ENCODE results near the gene SOX21. TPM values are rescaled to one million over a fixed set of nuclear protein-coding genes. Genes with fewer than 3 reads are reported as not detected.

SOX21 gene
- total RNA-seq, 1 donor from 2014 or later = not detected

- Mint-ChIP-seq H3K27me3 (peaks cover 87% of the 10 kb centered on the region), H3K4me3 (no peak overlapping the region)
- intact Hi-C loops (cut with micrococcal nuclease) = loop anchor here (1.0 to 10.0 kb wide), 7 partner anchors 9 to 1481 kb away; partner anchors contain the start of genes CLDN10 and GPC6
Measured at GRCh38 chr13:94705081-94706030, 7.0 kb downstream of the SOX21 start.

GRCh38 chr13:94704377-94705080, 7.8 kb downstream of the SOX21 start:
- DNase-seq = no peak
- Mint-ChIP-seq H3K4me1 (peaks cover 9% of the 10 kb centered on the region), H3K27me3 (peaks cover 90% of the 10 kb centered on the region), H3K36me3 (ENCODE audit: low read depth) (peaks cover 14% of the 10 kb centered on the region), H3K27ac (no peak overlapping the region), H3K4me3 (no peak overlapping the region), H3K9me3 (peaks cover 16% of the 10 kb centered on the region)
- intact Hi-C loops (cut with micrococcal nuclease) = loop anchor here (1.0 to 10.0 kb wide), 7 partner anchors 10 to 1480 kb away; partner anchors contain the start of genes CLDN10 and GPC6

More at GRCh38 chr13:94705081-94706030, 7.0 kb downstream of the SOX21 start:
- H3K9me3 Mint-ChIP-seq = peaks cover 18% of the 10 kb centered on the region
- no peak overlapping the region for H3K27ac Mint-ChIP-seq
- no peak for DNase-seq
- H3K36me3 Mint-ChIP-seq (ENCODE audit: low read depth) = peaks cover 15% of the 10 kb centered on the region
- H3K4me1 Mint-ChIP-seq = peaks cover 12% of the 10 kb centered on the region

- Mint-ChIP-seq H3K9me3 (peaks cover 13% of the 10 kb centered on the region), H3K27ac (peak overlapping the region; percentile 64), H3K27me3 (peaks cover 86% of the 10 kb centered on the region), H3K4me1 (peaks cover 9% of the 10 kb centered on the region), H3K4me3 (no peak overlapping the region), H3K36me3 (ENCODE audit: low read depth) (peaks cover 14% of the 10 kb centered on the region)
- intact Hi-C loops (cut with micrococcal nuclease) = loop anchor here (2.0 to 10.0 kb wide), 4 partner anchors 43 to 1479 kb away; partner anchors contain the start of genes CLDN10 and GPC6
- no peak for DNase-seq
Measured at GRCh38 chr13:94703721-94704314, 8.5 kb downstream of the SOX21 start.

- intact Hi-C loops (cut with micrococcal nuclease) = loop anchor here (10.0 kb wide), 3 partner anchors 268 to 1478 kb away; partner anchors contain the start of genes CLDN10 and GPC6
- Mint-ChIP-seq H3K9me3 (peaks cover 10% of the 10 kb centered on the region), H3K27me3 (peaks cover 83% of the 10 kb centered on the region), H3K36me3 (ENCODE audit: low read depth) (peaks cover 13% of the 10 kb centered on the region), H3K27ac (peak overlapping the region; percentile 64), H3K4me3 (no peak overlapping the region), H3K4me1 (peaks cover 9% of the 10 kb centered on the region)
- DNase-seq = no peak
Measured at GRCh38 chr13:94703271-94703670, 9.1 kb downstream of the SOX21 start.

GRCh38 chr13:94702181-94703041, 9.9 kb downstream of the SOX21 start:
- peaks cover 78% of the 10 kb centered on the region for H3K27me3 Mint-ChIP-seq
- H3K27ac Mint-ChIP-seq = peak overlapping the region; percentile 35
- intact Hi-C loops (cut with micrococcal nuclease) = loop anchor here (10.0 kb wide), 3 partner anchors 268 to 1478 kb away; partner anchors contain the start of genes CLDN10 and GPC6
- peaks cover 10% of the 10 kb centered on the region for H3K9me3 Mint-ChIP-seq
- peaks cover 10% of the 10 kb centered on the region for H3K36me3 Mint-ChIP-seq (ENCODE audit: low read depth)
- no peak for DNase-seq
- H3K4me1 Mint-ChIP-seq = peaks cover 6% of the 10 kb centered on the region
- H3K4me3 Mint-ChIP-seq = no peak overlapping the region

- Mint-ChIP-seq H3K4me1 (peaks cover 3% of the 10 kb centered on the region), H3K4me3 (no peak overlapping the region), H3K36me3 (ENCODE audit: low read depth) (peaks cover 10% of the 10 kb centered on the region), H3K9me3 (peaks cover 10% of the 10 kb centered on the region), H3K27ac (peak overlapping the region; percentile 35), H3K27me3 (peaks cover 74% of the 10 kb centered on the region)
- intact Hi-C loops (cut with micrococcal nuclease) = loop anchor here (10.0 kb wide), 3 partner anchors 267 to 1477 kb away; partner anchors contain the start of genes CLDN10 and GPC6
- no peak for DNase-seq
Measured at GRCh38 chr13:94701313-94702180, 10.8 kb downstream of the SOX21 start.

GRCh38 chr13:94700536-94700935, 11.8 kb downstream of the SOX21 start:
- no peak overlapping the region for H3K4me3 Mint-ChIP-seq
- no peaks in the 10 kb centered on the region for H3K4me1 Mint-ChIP-seq
- H3K27me3 Mint-ChIP-seq = peaks cover 66% of the 10 kb centered on the region
- H3K9me3 Mint-ChIP-seq = peaks cover 10% of the 10 kb centered on the region
- H3K36me3 Mint-ChIP-seq (ENCODE audit: low read depth) = peaks cover 8% of the 10 kb centered on the region
- H3K27ac Mint-ChIP-seq = no peak overlapping the region
- DNase-seq = no peak
- intact Hi-C loops (cut with micrococcal nuclease) = loop anchor here (10.0 kb wide), 3 partner anchors 266 to 1476 kb away; partner anchors contain the start of genes CLDN10 and GPC6

- Mint-ChIP-seq H3K27ac (no peak overlapping the region), H3K36me3 (ENCODE audit: low read depth) (peaks cover 8% of the 10 kb centered on the region), H3K9me3 (peaks cover 10% of the 10 kb centered on the region), H3K4me3 (no peak overlapping the region), H3K27me3 (peaks cover 62% of the 10 kb centered on the region), H3K4me1 (no peaks in the 10 kb centered on the region)
- intact Hi-C loops (cut with micrococcal nuclease) = loop anchor here (10.0 kb wide), 3 partner anchors 265 to 1475 kb away; partner anchors contain the start of genes CLDN10 and GPC6
- no peak for DNase-seq
Measured at GRCh38 chr13:94700051-94700535, 12.3 kb downstream of the SOX21 start.

- H3K4me3 Mint-ChIP-seq = no peak overlapping the region
- H3K27me3 Mint-ChIP-seq = peaks cover 39% of the 10 kb centered on the region
- intact Hi-C loops (cut with micrococcal nuclease) = no loop called here
- H3K27ac Mint-ChIP-seq = no peak overlapping the region
- H3K36me3 Mint-ChIP-seq (ENCODE audit: low read depth) = no peaks in the 10 kb centered on the region
- H3K9me3 Mint-ChIP-seq = no peaks in the 10 kb centered on the region
- DNase-seq = no peak
- H3K4me1 Mint-ChIP-seq = no peaks in the 10 kb centered on the region
Measured at GRCh38 chr13:94696171-94696570, 16.2 kb downstream of the SOX21 start.

- no peak overlapping the region for H3K27ac Mint-ChIP-seq
- no peaks in the 10 kb centered on the region for H3K36me3 Mint-ChIP-seq (ENCODE audit: low read depth)
- DNase-seq = no peak
- intact Hi-C loops (cut with micrococcal nuclease) = no loop called here
- H3K9me3 Mint-ChIP-seq = no peaks in the 10 kb centered on the region
- peaks cover 21% of the 10 kb centered on the region for H3K27me3 Mint-ChIP-seq
- no peak overlapping the region for H3K4me3 Mint-ChIP-seq
- H3K4me1 Mint-ChIP-seq = no peaks in the 10 kb centered on the region
Measured at GRCh38 chr13:94692030-94692429, 20.3 kb downstream of the SOX21 start.

- no peak for DNase-seq
- H3K4me1 Mint-ChIP-seq = no peaks in the 10 kb centered on the region
- H3K27me3 Mint-ChIP-seq = peaks cover 29% of the 10 kb centered on the region
- intact Hi-C loops (cut with micrococcal nuclease) = no loop called here
- H3K9me3 Mint-ChIP-seq = no peaks in the 10 kb centered on the region
- H3K27ac Mint-ChIP-seq = no peak overlapping the region
- H3K4me3 Mint-ChIP-seq = no peak overlapping the region
- no peaks in the 10 kb centered on the region for H3K36me3 Mint-ChIP-seq (ENCODE audit: low read depth)
Measured at GRCh38 chr13:94683409-94683808, 28.9 kb downstream of the SOX21 start.

GRCh38 chr13:94682229-94682628, 30.1 kb downstream of the SOX21 start:
- H3K9me3 Mint-ChIP-seq = no peaks in the 10 kb centered on the region
- H3K27ac Mint-ChIP-seq = no peak overlapping the region
- no peak overlapping the region for H3K4me3 Mint-ChIP-seq
- no peak for DNase-seq
- intact Hi-C loops (cut with micrococcal nuclease) = no loop called here
- no peaks in the 10 kb centered on the region for H3K36me3 Mint-ChIP-seq (ENCODE audit: low read depth)
- H3K27me3 Mint-ChIP-seq = peaks cover 33% of the 10 kb centered on the region
- H3K4me1 Mint-ChIP-seq = no peaks in the 10 kb centered on the region
